AG04450 (cell line): ENCODE data around the gene FAM53B. TPM values are rescaled to one million over a fixed set of nuclear protein-coding genes. Genes with fewer than 3 reads are reported as not detected.

ENCODE experiments used
- CTCF ChIA-PET: fragments of 300-600, 350-600 bp; formaldehyde crosslinking; extraction: SDS; loops from one replicate; lab custom pipeline; 2022; ENCODE audit warnings: antibody characterized with exemption, inconsistent platforms; lab: Charles Lee
- POLR2A ChIA-PET: fragments of 350-600 bp; formaldehyde crosslinking; extraction: SDS; loops from one replicate; lab custom pipeline; 2021; ENCODE audit warnings: antibody characterized with exemption, inconsistent platforms; lab: Yijun Ruan, JAX
- DNase-seq: peaks from one replicate; pipeline ENCODE4 v3.0.0-alpha.2; 2011; ENCODE audit warnings: low read depth, low spot score
- H3K27ac ChIP-seq: one replicate; pipeline ENCODE4 v1.5.1; 2012; ENCODE audit warnings: low read depth, low read length, control low read depth
- H3K27me3 ChIP-seq: one replicate; pipeline ENCODE4 v1.6.0; 2012; ENCODE audit warnings: low read length; ENCODE audit not compliant: control insufficient read depth, insufficient read depth
- H3K4me3 ChIP-seq: 2 replicates; pipeline ENCODE4 v1.5.1; 2011; ENCODE audit warnings: mild to moderate bottlenecking, low read depth, low read length, control low read depth
- H3K9me3 ChIP-seq: 2 replicates; pipeline ENCODE4 v1.5.1; 2012; ENCODE audit warnings: low read length; ENCODE audit not compliant: control insufficient read depth, insufficient read depth
- CTCF ChIP-seq: IDR thresholded peaks from 2 replicates; pipeline ENCODE4 v1.5.1; 2011; ENCODE audit warnings: low read depth, low read length, control low read depth, inconsistent platforms
- polyA plus RNA-seq: library from polyadenylated mRNA; depleted of rRNA; stranded (reverse); fragments of >200 nt; gene quantifications from 2 replicates; pipeline ENCODE4 v1.2.3, GENCODE V29; 2011

The FAM53B gene
- polyA plus RNA-seq, 1 experiment = 4.1 TPM

- ChIA-PET POLR2A (no interaction called here), CTCF (no interaction called here)
- TF ChIP-seq CTCF = no peak
- no peak overlapping the region for H3K27ac ChIP-seq
- no peak overlapping the region for H3K4me3 ChIP-seq
- H3K27me3 ChIP-seq = peaks cover 2% of the 10 kb centered on the region
- no peaks in the 10 kb centered on the region; the same call in 1 of the 2 replicates for H3K9me3 ChIP-seq
- no peak for DNase-seq
Measured at GRCh38 chr10:124604214-124605000, 139.8 kb downstream of the FAM53B start.

- DNase-seq = no peak
- Histone ChIP-seq H3K27me3 (peaks cover 4% of the 10 kb centered on the region), H3K27ac (no peak overlapping the region), H3K9me3 (no peaks in the 10 kb centered on the region; the same call in 1 of the 2 replicates), H3K4me3 (no peak overlapping the region)
- ChIA-PET POLR2A (no interaction called here), CTCF (interaction anchor here (0.5 kb wide), 1 partner anchor 188 kb away, joined by 3 read pairs; the partner anchor contains the start of gene EEF1AKMT2)
- no peak for TF ChIP-seq CTCF
Measured at GRCh38 chr10:124603376-124604213, 140.6 kb downstream of the FAM53B start.

- POLR2A ChIA-PET = no interaction called here
- no peak for TF ChIP-seq CTCF
- Histone ChIP-seq H3K9me3 (no peaks in the 10 kb centered on the region; the same call in 1 of the 2 replicates), H3K27ac (no peak overlapping the region), H3K27me3 (peaks cover 4% of the 10 kb centered on the region), H3K4me3 (no peak overlapping the region)
- CTCF ChIA-PET = interaction anchor here (1.0 kb wide), 1 partner anchor 62 kb away, joined by 4 read pairs; no protein-coding TSS in a partner anchor
- DNase-seq = no peak
Measured at GRCh38 chr10:124602646-124603365, 141.4 kb downstream of the FAM53B start.

GRCh38 chr10:124602121-124602561, 142.0 kb downstream of the FAM53B start:
- peaks cover 4% of the 10 kb centered on the region for H3K27me3 ChIP-seq
- no peak overlapping the region for H3K27ac ChIP-seq
- H3K9me3 ChIP-seq = no peaks in the 10 kb centered on the region
- no peak for DNase-seq
- TF ChIP-seq CTCF = no peak
- no peak overlapping the region for H3K4me3 ChIP-seq
- CTCF ChIA-PET = interaction anchor here (1.0 kb wide), 1 partner anchor 62 kb away, joined by 4 read pairs; no protein-coding TSS in a partner anchor
- POLR2A ChIA-PET = no interaction called here
